Measurements from ENCODE around the gene RXRG.

The RXRG gene

DNA sequence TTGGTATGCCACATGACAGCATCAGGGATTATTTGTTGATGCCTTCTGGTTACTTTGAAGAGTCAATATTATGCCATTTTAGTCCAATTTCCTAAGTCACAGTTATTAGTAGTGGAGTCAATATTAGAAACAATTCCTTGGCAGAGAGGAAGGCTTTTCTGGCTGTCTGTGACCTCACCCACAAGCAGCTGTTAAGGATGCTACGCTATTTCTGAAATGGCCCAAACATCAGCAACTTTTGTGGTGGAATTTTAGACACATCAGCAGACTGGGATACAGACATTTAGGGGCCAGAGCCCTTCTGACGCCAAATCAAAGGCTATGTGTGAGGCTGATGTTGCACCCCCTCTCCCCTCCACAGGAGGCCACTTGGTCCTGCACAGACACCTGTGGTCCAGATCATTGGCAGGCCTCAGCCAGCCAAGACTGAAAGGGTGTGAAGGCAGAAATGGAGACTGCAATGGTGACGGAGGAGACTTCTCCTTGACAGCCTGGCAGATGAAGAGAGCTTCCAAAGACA, 9.2 kb upstream of the RXRG start:
- Histone ChIP-seq H3K4me1 (ENCODE audit: insufficient read depth, poor library complexity, severe bottlenecking) (no peaks in the 10 kb centered on the region), H3K9me3 (ENCODE audit: severe bottlenecking) (no peaks in the 10 kb centered on the region), H3K4me3 (ENCODE audit: severe bottlenecking) (no peak overlapping the region), H3K36me3 (ENCODE audit: low read depth) (no peaks in the 10 kb centered on the region), H3K27me3 (ENCODE audit: insufficient read depth, poor library complexity, severe bottlenecking) (no peaks in the 10 kb centered on the region), H3K27ac (ENCODE audit: poor library complexity, severe bottlenecking) (no peak overlapping the region)
- no peak for TF ChIP-seq CTCF (IDR thresholded peaks at IDR 0.05; ENCODE audit: poor library complexity, severe bottlenecking)
- DNase-seq (ENCODE audit: low spot score) (no peak), ATAC-seq (ENCODE audit: low read depth) (no peak)

- TF ChIP-seq CTCF (IDR thresholded peaks at IDR 0.05; ENCODE audit: poor library complexity, severe bottlenecking), result no peak
- Histone ChIP-seq H3K36me3 (ENCODE audit: low read depth) (no peaks in the 10 kb centered on the region), H3K27me3 (ENCODE audit: insufficient read depth, poor library complexity, severe bottlenecking) (no peaks in the 10 kb centered on the region), H3K4me3 (ENCODE audit: severe bottlenecking) (no peak overlapping the region), H3K27ac (ENCODE audit: poor library complexity, severe bottlenecking) (no peak overlapping the region), H3K9me3 (ENCODE audit: severe bottlenecking) (no peaks in the 10 kb centered on the region), H3K4me1 (ENCODE audit: insufficient read depth, poor library complexity, severe bottlenecking) (no peaks in the 10 kb centered on the region)
- no peak for DNase-seq (ENCODE audit: low spot score)
- ATAC-seq (ENCODE audit: low read depth), result no peak
Observed at GRCh38 chr1:165452336-165453130, 7.6 kb upstream of the RXRG start.

DNA sequence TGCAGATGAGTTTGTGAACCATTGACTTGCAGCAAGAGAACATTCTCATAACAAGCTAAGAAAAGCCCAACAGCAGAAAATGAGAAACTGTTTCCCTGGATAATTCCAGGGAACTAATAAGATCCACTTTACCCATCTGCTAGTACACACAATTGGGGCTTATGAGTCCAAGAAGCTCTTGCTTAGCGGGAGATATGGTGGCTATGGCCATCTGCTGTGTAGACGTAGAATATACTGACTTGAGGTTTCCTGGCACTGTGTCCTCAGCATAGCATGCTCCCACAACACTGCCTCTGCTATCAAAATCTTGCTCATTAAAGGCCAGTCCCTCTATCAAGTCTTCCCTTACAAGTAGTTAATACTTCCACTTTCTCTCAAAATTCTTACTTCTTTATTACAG, 6.8 kb upstream of the RXRG start:
- H3K27me3 ChIP-seq (ENCODE audit: insufficient read depth, poor library complexity, severe bottlenecking), result no peaks in the 10 kb centered on the region
- no peaks in the 10 kb centered on the region for H3K9me3 ChIP-seq (ENCODE audit: severe bottlenecking)
- ATAC-seq (ENCODE audit: low read depth) (no peak), DNase-seq (ENCODE audit: low spot score) (no peak)
- no peaks in the 10 kb centered on the region for H3K4me1 ChIP-seq (ENCODE audit: insufficient read depth, poor library complexity, severe bottlenecking)
- H3K4me3 ChIP-seq (ENCODE audit: severe bottlenecking), result no peak overlapping the region
- H3K36me3 ChIP-seq (ENCODE audit: low read depth), result no peaks in the 10 kb centered on the region
- TF ChIP-seq CTCF (IDR thresholded peaks at IDR 0.05; ENCODE audit: poor library complexity, severe bottlenecking), result no peak
- no peak overlapping the region for H3K27ac ChIP-seq (ENCODE audit: poor library complexity, severe bottlenecking)

- H3K4me1 ChIP-seq (ENCODE audit: insufficient read depth, poor library complexity, severe bottlenecking), result no peaks in the 10 kb centered on the region
- no peak for TF ChIP-seq CTCF (IDR thresholded peaks at IDR 0.05; ENCODE audit: poor library complexity, severe bottlenecking)
- no peak for ATAC-seq (ENCODE audit: low read depth)
- H3K4me3 ChIP-seq (ENCODE audit: severe bottlenecking), result no peak overlapping the region
- DNase-seq (ENCODE audit: low spot score), result no peak
- no peak overlapping the region for H3K27ac ChIP-seq (ENCODE audit: poor library complexity, severe bottlenecking)
- peaks cover 22% of the 10 kb centered on the region for H3K27me3 ChIP-seq (ENCODE audit: insufficient read depth, poor library complexity, severe bottlenecking)
- no peaks in the 10 kb centered on the region for H3K9me3 ChIP-seq (ENCODE audit: severe bottlenecking)
- H3K36me3 ChIP-seq (ENCODE audit: low read depth), result no peaks in the 10 kb centered on the region
Observed at GRCh38 chr1:165449131-165449530, 4.2 kb upstream of the RXRG start.

DNA sequence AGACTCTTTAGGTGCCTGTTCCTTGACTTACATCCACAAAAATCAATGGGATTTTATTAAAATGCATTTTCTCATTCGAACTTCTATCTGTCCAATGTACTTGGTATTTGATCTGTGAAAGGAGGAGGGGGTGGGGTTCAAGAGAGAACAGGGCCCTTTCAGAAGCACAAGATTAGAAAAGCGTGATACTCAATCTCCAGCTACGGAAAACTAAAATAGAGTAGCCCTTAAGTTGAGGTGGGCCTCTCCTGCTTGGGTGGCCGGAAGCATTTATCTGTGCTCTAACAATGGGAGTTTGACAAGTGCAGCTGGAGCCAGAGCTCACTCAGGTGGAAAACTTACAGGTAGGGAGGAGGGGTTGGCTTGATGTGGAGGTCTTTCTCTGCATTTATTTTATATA, 462 bp upstream of the RXRG start:
- no peak overlapping the region for H3K27ac ChIP-seq (ENCODE audit: poor library complexity, severe bottlenecking)
- no peaks in the 10 kb centered on the region for H3K36me3 ChIP-seq (ENCODE audit: low read depth)
- TF ChIP-seq CTCF (IDR thresholded peaks at IDR 0.05; ENCODE audit: poor library complexity, severe bottlenecking), result no peak
- no peaks in the 10 kb centered on the region for H3K9me3 ChIP-seq (ENCODE audit: severe bottlenecking)
- no peaks in the 10 kb centered on the region for H3K4me1 ChIP-seq (ENCODE audit: insufficient read depth, poor library complexity, severe bottlenecking)
- DNase-seq (ENCODE audit: low spot score) (no peak), ATAC-seq (ENCODE audit: low read depth) (no peak)
- no peak overlapping the region for H3K4me3 ChIP-seq (ENCODE audit: severe bottlenecking)
- H3K27me3 ChIP-seq (ENCODE audit: insufficient read depth, poor library complexity, severe bottlenecking), result peaks cover 40% of the 10 kb centered on the region

Data from RWPE2 (cell line).